Trophoblast cell (in vitro differentiated cells and primary cell): ENCODE measurements around the gene GNAI3.

Source experiments
- DNase-seq, 2 donors: peaks; one replicate each; pipeline ENCODE4 v3.0.0-alpha.2; 2016
- H2AFZ ChIP-seq: 2 replicates; pipeline ENCODE4 v1.6.1; 2013; ENCODE audit warnings: low read length, moderate library complexity, mild to moderate bottlenecking; ENCODE audit not compliant: insufficient read depth, poor library complexity
- H2AK5ac ChIP-seq: 2 replicates; pipeline ENCODE4 v1.6.1; 2013; ENCODE audit warnings: mild to moderate bottlenecking, low read length
- H2BK120ac ChIP-seq: 2 replicates; pipeline ENCODE4 v1.6.1; 2013; ENCODE audit warnings: low read length, mild to moderate bottlenecking, moderate library complexity; ENCODE audit not compliant: insufficient read depth, poor library complexity
- H2BK12ac ChIP-seq: 2 replicates; pipeline ENCODE4 v1.6.1; 2013; ENCODE audit warnings: mild to moderate bottlenecking, low read length, moderate library complexity
- H2BK5ac ChIP-seq: 2 replicates; pipeline ENCODE4 v1.6.1; 2013; ENCODE audit warnings: low read length, low read depth, moderate library complexity, mild to moderate bottlenecking; ENCODE audit not compliant: poor library complexity
- H3K14ac ChIP-seq: 2 replicates; pipeline ENCODE4 v1.6.1; 2013; ENCODE audit warnings: mild to moderate bottlenecking, low read length
- H3K18ac ChIP-seq: 2 replicates; pipeline ENCODE4 v1.6.1; 2013; ENCODE audit warnings: mild to moderate bottlenecking, low read length
- H3K23ac ChIP-seq: 2 replicates; pipeline ENCODE4 v1.6.1; 2013; ENCODE audit warnings: low read length
- H3K27ac ChIP-seq: 2 replicates; pipeline ENCODE4 v1.5.1; 2013; ENCODE audit warnings: low read depth, mild to moderate bottlenecking, inconsistent platforms, low read length, moderate library complexity
- H3K27me3 ChIP-seq: 2 replicates; pipeline ENCODE4 v1.6.1; 2013; ENCODE audit warnings: inconsistent platforms, mild to moderate bottlenecking, low read length, moderate library complexity; ENCODE audit not compliant: insufficient read depth
- H3K36me3 ChIP-seq, 2 experiments: 1 replicate in 1 of 2; 2 replicates in 1 of 2; pipeline ENCODE4 v1.6.1; 2013; ENCODE audit warnings: low read length in 2 of 2, mild to moderate bottlenecking in 2 of 2, moderate library complexity in 1 of 2; ENCODE audit not compliant: insufficient read depth in 2 of 2, control insufficient read depth in 1 of 2
- H3K4ac ChIP-seq: 2 replicates; pipeline ENCODE4 v1.6.1; 2013; ENCODE audit warnings: low read depth, mild to moderate bottlenecking, low read length, moderate library complexity
- H3K4me1 ChIP-seq, 2 experiments: 1 replicate in 1 of 2; 2 replicates in 1 of 2; pipeline ENCODE4 v1.6.1; 2013; ENCODE audit warnings: low read length in 2 of 2, mild to moderate bottlenecking in 2 of 2, moderate library complexity in 1 of 2; ENCODE audit not compliant: insufficient read depth in 2 of 2, control insufficient read depth in 1 of 2
- H3K4me2 ChIP-seq: 2 replicates; pipeline ENCODE4 v1.6.1; 2013; ENCODE audit warnings: inconsistent platforms, mild to moderate bottlenecking, low read length, moderate library complexity
- H3K4me3 ChIP-seq: 2 replicates; pipeline ENCODE4 v1.5.1; 2013; ENCODE audit warnings: mild to moderate bottlenecking, low read depth, low read length, inconsistent platforms
- H3K79me1 ChIP-seq: one replicate; pipeline ENCODE4 v1.6.1; 2013; ENCODE audit warnings: low read length
- H3K79me2 ChIP-seq: 2 replicates; pipeline ENCODE4 v1.6.1; 2013; ENCODE audit warnings: low read length, mild to moderate bottlenecking; ENCODE audit not compliant: control insufficient read depth, insufficient read depth, poor library complexity
- H3K9ac ChIP-seq: 2 replicates; pipeline ENCODE4 v1.6.1; 2013; ENCODE audit warnings: mild to moderate bottlenecking, low read length
- H3K9me3 ChIP-seq: 2 replicates; pipeline ENCODE4 v1.6.1; 2013; ENCODE audit warnings: low read depth, mild to moderate bottlenecking, control low read depth, inconsistent platforms, low read length; ENCODE audit not compliant: insufficient read depth
- H4K12ac ChIP-seq: 2 replicates; pipeline ENCODE4 v1.6.1; 2013; ENCODE audit warnings: low read depth, mild to moderate bottlenecking, low read length, moderate library complexity
- H4K8ac ChIP-seq: 2 replicates; pipeline ENCODE4 v1.6.1; 2013; ENCODE audit warnings: low read depth, mild to moderate bottlenecking, low read length, moderate library complexity
- H4K91ac ChIP-seq: one replicate; pipeline ENCODE4 v1.6.1; 2013; ENCODE audit warnings: low read depth, mild to moderate bottlenecking, low read length, moderate library complexity
- WGBS: extraction: QIAGEN DNeasy Blood & Tissue Kit; methylation state at CpG from one replicate; pipeline ENCODE4 v1.1.7; 2013; ENCODE audit warnings: missing lambda C conversion rate; ENCODE audit not compliant: insufficient read length, insufficient coverage; ENCODE audit errors: extremely low coverage; 5-methylcytosine and 5-hydroxymethylcytosine counted together

Gene GNAI3

DNA sequence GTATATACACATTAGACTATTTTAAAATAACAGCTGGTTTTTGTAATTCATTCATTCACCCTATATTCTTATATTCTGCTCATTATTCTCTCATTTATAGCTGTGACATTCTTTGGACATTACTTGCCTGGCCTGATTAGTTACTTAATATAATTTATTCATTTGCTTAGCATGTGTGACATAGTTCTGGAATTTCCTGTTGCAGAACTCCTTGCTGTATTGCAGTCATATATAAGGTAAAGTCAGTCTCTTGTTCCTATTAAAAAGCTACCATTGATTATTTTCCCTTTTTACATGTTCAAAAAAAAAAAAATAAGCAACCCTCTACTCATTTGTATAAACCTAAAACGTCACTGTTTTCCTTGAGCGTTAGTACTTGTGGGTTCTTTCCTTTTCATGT, 47.1 kb downstream of the GNAI3 start:
- Histone ChIP-seq H3K9me3 (no peaks in the 10 kb centered on the region), H4K8ac (no peak overlapping the region), H3K79me1 (no peaks in the 10 kb centered on the region), H3K4me2 (no peak overlapping the region), H4K12ac (no peak overlapping the region), H3K4me1 (no peaks in the 10 kb centered on the region), H4K91ac (no peak overlapping the region), H3K9ac (no peak overlapping the region), H3K27ac (no peak overlapping the region), H3K14ac (no peak overlapping the region), H3K23ac (no peak overlapping the region), H3K4ac (no peak overlapping the region), H3K27me3 (no peaks in the 10 kb centered on the region), H3K79me2 (no peaks in the 10 kb centered on the region), H2BK120ac (no peak overlapping the region), H3K18ac (no peak overlapping the region), H3K4me3 (no peak overlapping the region), H3K36me3 (peaks cover 9% of the 10 kb centered on the region in 2 experiments), H2AFZ (no peak overlapping the region), H2BK12ac (no peak overlapping the region), H2AK5ac (no peak overlapping the region), H2BK5ac (no peak overlapping the region)
- DNase-seq = no peak
- WGBS = no CpG with 5 or more reads among the region's 2 CpGs

DNA sequence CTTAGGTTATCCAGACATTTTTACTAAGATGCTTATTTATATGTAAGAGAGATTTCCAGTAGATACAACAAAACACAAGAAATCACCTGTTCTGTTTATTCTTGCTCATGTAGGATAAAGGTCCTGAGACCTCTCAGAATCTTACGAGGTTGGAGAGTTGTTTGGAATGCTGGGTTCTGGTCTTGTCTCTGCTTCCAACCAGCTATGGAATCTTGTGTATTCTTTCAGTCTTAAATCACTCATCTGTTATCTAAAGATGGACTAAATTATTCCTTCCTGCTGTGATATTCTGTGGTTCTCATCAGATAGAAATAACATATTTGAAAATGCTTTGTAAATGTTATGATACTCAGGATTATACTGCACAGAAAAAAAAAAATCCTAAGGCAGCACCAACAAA, 49.7 kb downstream of the GNAI3 start:
- no peak overlapping the region for H3K18ac ChIP-seq
- H3K4me1 ChIP-seq = no peaks in the 10 kb centered on the region
- no peak overlapping the region for H3K4me3 ChIP-seq
- H3K27ac ChIP-seq = no peak overlapping the region
- no peaks in the 10 kb centered on the region for H3K27me3 ChIP-seq
- H3K4me2 ChIP-seq = no peak overlapping the region
- H3K23ac ChIP-seq = no peak overlapping the region
- no peak overlapping the region for H2AFZ ChIP-seq
- no peak overlapping the region for H2BK5ac ChIP-seq
- DNase-seq = no peak
- H2BK12ac ChIP-seq = no peak overlapping the region
- no peaks in the 10 kb centered on the region for H3K9me3 ChIP-seq
- WGBS = no CpG with 5 or more reads among the region's 1 CpG
- H4K12ac ChIP-seq = no peak overlapping the region
- H3K4ac ChIP-seq = no peak overlapping the region
- H2BK120ac ChIP-seq = no peak overlapping the region
- no peaks in the 10 kb centered on the region for H3K79me2 ChIP-seq
- H2AK5ac ChIP-seq = no peak overlapping the region
- H3K14ac ChIP-seq = no peak overlapping the region
- no peak overlapping the region for H4K8ac ChIP-seq
- H4K91ac ChIP-seq = no peak overlapping the region
- peaks cover 3 to 5% of the 10 kb centered on the region in 2 experiments for H3K36me3 ChIP-seq
- no peaks in the 10 kb centered on the region for H3K79me1 ChIP-seq
- H3K9ac ChIP-seq = no peak overlapping the region

DNA sequence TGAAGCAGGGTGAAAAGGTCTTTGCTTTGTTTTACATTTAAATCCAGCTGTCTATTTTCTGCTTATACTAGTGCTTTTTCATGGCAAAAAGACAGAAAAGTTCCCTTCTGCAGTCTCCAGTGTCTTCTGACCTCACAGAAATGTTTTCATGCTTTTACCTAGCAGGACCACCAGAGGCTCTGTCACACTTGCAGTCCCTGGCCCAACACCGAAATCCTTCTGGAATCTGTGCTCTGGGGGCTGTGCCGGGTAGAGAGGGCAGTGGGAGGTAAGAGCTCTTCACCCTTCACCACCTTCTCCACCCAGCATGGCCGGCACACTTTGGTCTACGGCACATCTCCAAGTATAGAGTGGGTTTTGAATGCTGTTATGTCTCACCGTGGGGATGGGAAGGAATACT, 50.2 kb downstream of the GNAI3 start:
- no peak overlapping the region for H3K9ac ChIP-seq
- H3K14ac ChIP-seq = no peak overlapping the region
- H3K27ac ChIP-seq = no peak overlapping the region
- no peaks in the 10 kb centered on the region for H3K9me3 ChIP-seq
- H2AK5ac ChIP-seq = no peak overlapping the region
- no peak overlapping the region for H3K23ac ChIP-seq
- H4K12ac ChIP-seq = no peak overlapping the region
- H3K18ac ChIP-seq = no peak overlapping the region
- no peak overlapping the region for H3K4ac ChIP-seq
- no peak overlapping the region for H4K8ac ChIP-seq
- H3K4me2 ChIP-seq = no peak overlapping the region
- no CpG with 5 or more reads among the region's 5 CpGs for WGBS
- H3K27me3 ChIP-seq = no peaks in the 10 kb centered on the region
- no peak overlapping the region for H2BK5ac ChIP-seq
- H3K79me2 ChIP-seq = no peaks in the 10 kb centered on the region
- DNase-seq = no peak
- no peak overlapping the region for H2BK12ac ChIP-seq
- peaks cover 3 to 5% of the 10 kb centered on the region in 2 experiments for H3K36me3 ChIP-seq
- H2BK120ac ChIP-seq = no peak overlapping the region
- no peak overlapping the region for H4K91ac ChIP-seq
- H3K4me1 ChIP-seq = no peaks in the 10 kb centered on the region
- H3K79me1 ChIP-seq = no peaks in the 10 kb centered on the region
- H3K4me3 ChIP-seq = no peak overlapping the region
- no peak overlapping the region for H2AFZ ChIP-seq

DNA sequence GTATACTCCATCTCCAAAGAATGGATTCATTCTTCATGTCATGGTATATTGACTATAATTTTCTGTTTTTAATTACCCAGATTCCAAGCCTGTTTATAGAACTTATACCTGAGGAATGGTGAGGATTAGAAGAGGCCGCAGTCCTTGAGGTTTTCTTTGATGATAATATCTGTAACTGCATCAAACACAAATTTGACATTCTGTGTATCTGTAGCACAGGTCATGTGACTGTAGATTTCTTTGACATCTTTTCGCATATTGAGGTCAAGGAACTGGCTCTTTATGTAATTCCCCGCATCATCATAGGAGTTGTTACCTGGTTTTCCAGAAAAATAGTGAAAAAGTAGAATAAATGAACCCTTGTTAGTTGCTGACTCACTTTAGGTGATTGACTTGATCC, 54.8 kb downstream of the GNAI3 start:
- Histone ChIP-seq H3K27ac (no peak overlapping the region), H3K14ac (no peak overlapping the region)
- no CpG with 5 or more reads among the region's 3 CpGs for WGBS

More for the DNA sequence above, 54.8 kb downstream of the GNAI3 start:
- Histone ChIP-seq H3K4me1 (no peaks in the 10 kb centered on the region), H3K23ac (no peak overlapping the region), H3K27me3 (no peaks in the 10 kb centered on the region), H4K8ac (no peak overlapping the region), H3K4me2 (no peak overlapping the region), H3K79me1 (no peaks in the 10 kb centered on the region), H2AK5ac (no peak overlapping the region), H4K91ac (no peak overlapping the region), H2BK120ac (no peak overlapping the region), H2BK12ac (no peak overlapping the region), H3K4ac (no peak overlapping the region), H2BK5ac (no peak overlapping the region), H2AFZ (no peak overlapping the region), H3K9me3 (no peaks in the 10 kb centered on the region), H3K9ac (no peak overlapping the region), H3K18ac (no peak overlapping the region), H3K36me3 (peaks cover 3 to 5% of the 10 kb centered on the region in 2 experiments), H3K79me2 (no peaks in the 10 kb centered on the region), H3K4me3 (no peak overlapping the region), H4K12ac (no peak overlapping the region)
- no peak for DNase-seq
